HCT116 (cell line): ENCODE measurements around the gene SMARCAD1. TPM values are rescaled to one million over a fixed set of nuclear protein-coding genes. Genes with fewer than 3 reads are reported as not detected.

ENCODE experiments used
- ATAC-seq: fragments of 200-7000 bp; cut with Tn5 transposase; 2 replicates; pipeline ENCODE4 v1.9.1; 2020; ENCODE audit warnings: mild to moderate bottlenecking, moderate library complexity
- BruUV-seq: library from RNA; stranded (reverse); fragments of 400-500 nt; replicated peaks from 2 replicates; lab custom pipeline; 2021; lab: Mats Ljungman, UMichigan
- CTCF ChIA-PET: fragments of 300-600 bp; sonication (Branson Sonifier 250); formaldehyde crosslinking; loops from one replicate; lab custom pipeline; 2021; ENCODE audit warnings: antibody characterized with exemption; lab: Charles Lee
- POLR2A ChIA-PET: fragments of 300-600, 350-600 bp; sonication (Branson Sonifier 250); formaldehyde crosslinking; loops from one replicate; lab custom pipeline; 2021; ENCODE audit warnings: antibody characterized with exemption; lab: Charles Lee
- RAD21 ChIA-PET, 2 experiments: fragments of 300-600 bp; sonication (Branson Sonifier 250); formaldehyde crosslinking; loops; one replicate each; lab custom pipeline; 2023; ENCODE audit warnings: low total read pairs in 2 of 2; ENCODE audit not compliant: uncharacterized antibody in 2 of 2, unreplicated experiment in 2 of 2, low non-redundant PET in 1 of 2; lab: Charles Lee
- DNase-seq: peaks from one replicate; pipeline ENCODE4 v3.0.0-alpha.2; 2010; ENCODE audit warnings: low read depth, low spot score
- H2AFZ ChIP-seq: fragments of 200-600 bp; shearing (Covaris generic), sonication (generic); 2 replicates; pipeline ENCODE4 v1.6.1; 2017; ENCODE audit warnings: low read depth, mixed run types, mixed read lengths, antibody characterized with exemption, low read length; ENCODE audit not compliant: poor library complexity, severe bottlenecking
- H3K27ac ChIP-seq: 2 replicates; pipeline ENCODE4 v1.5.1; 2012; ENCODE audit warnings: low read depth, low read length
- H3K27me3 ChIP-seq: fragments of 200-600 bp; sonication (generic); 2 replicates; pipeline ENCODE4 v1.6.1; 2016; ENCODE audit warnings: mixed run types, low read length, mixed read lengths; ENCODE audit not compliant: insufficient read depth
- H3K36me3 ChIP-seq, 2 experiments: fragments of 200-500 bp in 1 of 2; fragments of 200-600 bp in 1 of 2; sonication (Bioruptor generic) in 1 of 2; sonication (generic) in 1 of 2; 2 replicates each; pipeline versions ENCODE4 v1.5.1 to v1.6.1; 2014 to 2016; ENCODE audit warnings: low read length in 2 of 2, inconsistent platforms in 1 of 2, mixed read lengths in 1 of 2, mixed run types in 1 of 2; ENCODE audit not compliant: insufficient read depth in 2 of 2, control insufficient read depth in 1 of 2
- H3K4me1 ChIP-seq, 2 experiments: fragments of 200-600 bp in 1 of 2; sonication (generic) in 1 of 2; 2 replicates each; pipeline versions ENCODE4 v1.5.1 to v1.6.1; 2012 to 2017; ENCODE audit warnings: low read length in 2 of 2, inconsistent platforms in 1 of 2, mild to moderate bottlenecking in 1 of 2, mixed read lengths in 1 of 2, mixed run types in 1 of 2, moderate library complexity in 1 of 2; ENCODE audit not compliant: insufficient read depth in 2 of 2, control insufficient read depth in 1 of 2
- H3K4me2 ChIP-seq: fragments of 200-600 bp; sonication (generic); 2 replicates; pipeline ENCODE4 v1.6.1; 2017; ENCODE audit warnings: mixed run types, low read length, mixed read lengths
- H3K4me3 ChIP-seq, 2 experiments: fragments of 200-600 bp in 1 of 2; sonication (generic) in 1 of 2; replicated peaks in 1 of 2; 2 replicates each; pipeline ENCODE4 v1.5.1; 2011 to 2016; ENCODE audit warnings: low read length in 2 of 2, control low read depth in 1 of 2, low read depth in 1 of 2, mild to moderate bottlenecking in 1 of 2, mixed read lengths in 1 of 2, mixed run types in 1 of 2
- H3K79me2 ChIP-seq: fragments of 200-600 bp; sonication (generic); 2 replicates; pipeline ENCODE4 v1.6.1; 2017; ENCODE audit warnings: mild to moderate bottlenecking, mixed run types, low read length, moderate library complexity, mixed read lengths; ENCODE audit not compliant: insufficient read depth
- H3K9ac ChIP-seq: fragments of 200-600 bp; sonication (generic); 2 replicates; pipeline ENCODE4 v1.6.1; 2016; ENCODE audit warnings: low read length, mixed read lengths
- H3K9me2 ChIP-seq: fragments of 200-600 bp; sonication (generic), shearing (Covaris generic); 2 replicates; pipeline ENCODE4 v1.6.1; 2017; ENCODE audit warnings: mixed run types, mild to moderate bottlenecking, moderate library complexity; ENCODE audit not compliant: insufficient read depth
- H3K9me3 ChIP-seq, 2 experiments: fragments of 200-500 bp in 1 of 2; fragments of 200-600 bp in 1 of 2; sonication (Bioruptor generic) in 1 of 2; sonication (generic) in 1 of 2; 2 replicates each; pipeline ENCODE4 v1.6.1; 2014 to 2017; ENCODE audit warnings: low read length in 2 of 2, mixed read lengths in 2 of 2, inconsistent platforms in 1 of 2, low read depth in 1 of 2, mild to moderate bottlenecking in 1 of 2, mixed run types in 1 of 2, moderate library complexity in 1 of 2; ENCODE audit not compliant: control insufficient read depth in 1 of 2, insufficient read depth in 1 of 2
- H4K20me1 ChIP-seq: fragments of 200-600 bp; sonication (generic), shearing (Covaris generic); 2 replicates; pipeline ENCODE4 v1.6.1; 2017; ENCODE audit warnings: mixed run types, mild to moderate bottlenecking, moderate library complexity; ENCODE audit not compliant: insufficient read depth
- ATF3 ChIP-seq: IDR thresholded peaks from 2 replicates; pipeline ENCODE4 v1.6.1; 2012
- EGR1 ChIP-seq: IDR thresholded peaks from 2 replicates; pipeline ENCODE4 v1.6.1; 2012; ENCODE audit warnings: low read depth
- ELF1 ChIP-seq: IDR thresholded peaks from 2 replicates; pipeline ENCODE4 v1.6.1; 2012; ENCODE audit warnings: low read depth, borderline replicate concordance
- EZH2phosphoT487 ChIP-seq: fragments of 200-600 bp; IDR thresholded peaks from 2 replicates; pipeline ENCODE4 v1.6.1; 2018; ENCODE audit warnings: antibody characterized with exemption, borderline replicate concordance
- FOSL1 ChIP-seq: IDR thresholded peaks from 2 replicates; pipeline ENCODE4 v1.6.1; 2012; ENCODE audit warnings: low read depth
- POLR2A ChIP-seq: IDR thresholded peaks from 2 replicates; pipeline ENCODE4 v1.7.0; 2011; ENCODE audit warnings: borderline replicate concordance; ENCODE audit not compliant: insufficient read depth, insufficient read length; ENCODE audit errors: extremely low read depth
- POLR2AphosphoS5 ChIP-seq: IDR thresholded peaks from 2 replicates; pipeline ENCODE4 v1.6.1; 2011; ENCODE audit warnings: mild to moderate bottlenecking, low read depth, low read length, moderate library complexity
- RAD21 ChIP-seq: IDR thresholded peaks from 2 replicates; pipeline ENCODE4 v1.6.1; 2012; ENCODE audit warnings: low read depth, mild to moderate bottlenecking
- SIN3A ChIP-seq: IDR thresholded peaks from 2 replicates; pipeline ENCODE4 v1.6.1; 2012; ENCODE audit warnings: low read depth
- TCF7L2 ChIP-seq: IDR thresholded peaks from 2 replicates; pipeline ENCODE4 v1.7.0; 2011; ENCODE audit warnings: borderline replicate concordance, inconsistent platforms; ENCODE audit not compliant: insufficient read depth, insufficient read length; ENCODE audit errors: extremely low read depth
- YY1 ChIP-seq: IDR thresholded peaks from 2 replicates; pipeline ENCODE4 v1.6.1; 2011; ENCODE audit warnings: low read length, low read depth, moderate library complexity, mild to moderate bottlenecking; ENCODE audit not compliant: insufficient replicate concordance; ENCODE audit errors: extremely low read depth
- ZBTB33 ChIP-seq: IDR thresholded peaks from 2 replicates; pipeline ENCODE4 v1.6.1; 2011; ENCODE audit warnings: mild to moderate bottlenecking, low read length, moderate library complexity; ENCODE audit not compliant: insufficient replicate concordance; ENCODE audit errors: extremely low read depth
- ZFX ChIP-seq: fragments of 450-650 bp; IDR thresholded peaks from 2 replicates; pipeline ENCODE4 v1.6.1; 2017
- ZNF274 ChIP-seq: fragments of 200-500 bp; sonication (Bioruptor generic); IDR thresholded peaks from 2 replicates; pipeline ENCODE4 v1.6.1; 2014; ENCODE audit warnings: mild to moderate bottlenecking, low read depth, low read length, inconsistent platforms
- intact Hi-C: fragments of 100-400 bp; cut with micrococcal nuclease; formaldehyde crosslinking; loops from 2 replicates; pipeline ENCODE4 v1.10.0; 2022
- total RNA-seq: library from RNA; stranded (reverse); gene quantifications from one replicate; pipeline ENCODE4 v1.2.1, GENCODE V29; 2021; ENCODE audit not compliant: unreplicated experiment

Gene SMARCAD1
- total RNA-seq, 1 experiment from 2014 or later = 33.6 TPM

- H2AFZ ChIP-seq = no peak overlapping the region
- RAD21 ChIA-PET = no interaction called here
- H3K9me3 ChIP-seq = no peaks in the 10 kb centered on the region
- H3K9ac ChIP-seq = no peak overlapping the region
- no peak overlapping the region for H3K4me2 ChIP-seq
- no peaks in the 10 kb centered on the region for H3K79me2 ChIP-seq
- intact Hi-C loops = no loop called here
- H4K20me1 ChIP-seq = no peaks in the 10 kb centered on the region
- H3K4me3 ChIP-seq = no peak overlapping the region
- H3K4me1 ChIP-seq = no peaks in the 10 kb centered on the region
- no peak for DNase-seq
- no peaks in the 10 kb centered on the region for H3K27me3 ChIP-seq
- no TSS peak for BruUV-seq
- CTCF ChIA-PET = no interaction called here
- POLR2A ChIA-PET = no interaction called here
- no peak for ATAC-seq
- TF ChIP-seq POLR2A = no peak
- TF ChIP-seq SIN3A = no peak
- TF ChIP-seq FOSL1 = no peak
- H3K27ac ChIP-seq = no peak overlapping the region
- H3K36me3 ChIP-seq = no peaks in the 10 kb centered on the region
- H3K9me2 ChIP-seq = no peaks in the 10 kb centered on the region
Measured at GRCh38 chr4:94177822-94178221, 29.8 kb upstream of the SMARCAD1 start.

GRCh38 chr4:94181815-94182214 lies 25.9 kb upstream of the SMARCAD1 start:
- H3K9me3 ChIP-seq = no peaks in the 10 kb centered on the region
- no peak for ATAC-seq
- POLR2A ChIA-PET = no interaction called here
- H3K9me2 ChIP-seq = no peaks in the 10 kb centered on the region
- no peaks in the 10 kb centered on the region for H4K20me1 ChIP-seq
- H2AFZ ChIP-seq = no peak overlapping the region
- H3K9ac ChIP-seq = no peak overlapping the region
- intact Hi-C loops = no loop called here
- RAD21 ChIA-PET = no interaction called here
- no peaks in the 10 kb centered on the region for H3K36me3 ChIP-seq
- DNase-seq = no peak
- no peak overlapping the region for H3K4me3 ChIP-seq
- no peak overlapping the region for H3K27ac ChIP-seq
- no peaks in the 10 kb centered on the region for H3K4me1 ChIP-seq
- TF ChIP-seq RAD21 = no peak
- TF ChIP-seq FOSL1 = no peak
- no peak for TF ChIP-seq YY1
- no peak for TF ChIP-seq SIN3A
- no peak for TF ChIP-seq ZFX
- TF ChIP-seq POLR2AphosphoS5 = no peak
- no peak for TF ChIP-seq ZNF274
- no peak for TF ChIP-seq POLR2A
- TF ChIP-seq EZH2phosphoT487 = no peak
- no peak for TF ChIP-seq EGR1
- TF ChIP-seq ATF3 = no peak
- TF ChIP-seq ELF1 = no peak
- no peak for TF ChIP-seq ZBTB33
- TF ChIP-seq TCF7L2 = no peak
- no peaks in the 10 kb centered on the region for H3K79me2 ChIP-seq
- BruUV-seq = no TSS peak
- H3K4me2 ChIP-seq = no peak overlapping the region
- CTCF ChIA-PET = no interaction called here
- no peaks in the 10 kb centered on the region for H3K27me3 ChIP-seq
